ENCODE data around the gene APPL2.

DNA sequence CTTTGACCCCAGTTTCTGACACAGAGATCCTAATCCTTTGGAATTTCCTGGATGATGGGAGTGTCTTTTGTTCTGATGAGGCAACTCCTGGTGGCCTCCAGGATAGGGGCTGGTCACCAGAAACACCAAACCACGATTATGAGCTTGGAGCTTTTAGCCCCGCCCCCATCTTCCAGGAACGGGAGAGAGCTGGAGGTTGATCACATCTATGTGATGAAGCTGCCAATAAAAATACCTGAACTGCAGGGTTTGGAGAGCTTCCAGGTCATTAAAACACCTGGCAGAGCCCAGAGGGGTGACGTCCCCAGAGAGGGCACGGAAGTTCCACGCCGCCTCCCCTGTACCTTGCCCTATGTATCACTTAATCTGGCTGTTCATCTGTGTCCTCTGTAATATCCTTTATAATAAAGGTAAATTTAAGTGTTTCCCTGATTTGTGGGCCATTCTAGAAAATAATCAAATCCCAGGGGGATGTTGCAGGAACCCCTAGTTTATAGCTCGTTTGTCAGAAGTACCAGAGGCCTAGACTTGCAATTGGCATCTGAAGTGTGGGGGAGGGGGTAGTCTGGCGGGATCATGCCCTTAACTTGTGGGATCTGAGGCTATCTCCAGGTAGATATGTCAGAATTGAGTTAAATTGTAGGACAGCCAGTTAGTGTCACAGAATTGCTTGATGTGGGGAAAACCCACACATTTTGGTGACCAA is 21.2 kb downstream of the APPL2 start:
- no peak for TF ChIP-seq EZH2 (IDR thresholded peaks at IDR 0.05)
- no peak for TF ChIP-seq POLR2AphosphoS5 (IDR thresholded peaks at IDR 0.05; ENCODE audit: borderline replicate concordance, low read depth, low read length)

All from SK-N-MC (cell line).